K562 (cell line): ENCODE results near the gene FAM83D. TPM values are rescaled to one million over a fixed set of nuclear protein-coding genes. Genes with fewer than 3 reads are reported as not detected.

Experiments used
- E2F3 ChIP-seq: fragments of 250-450 bp; sonication (Bioruptor Pico); IDR thresholded peaks from 2 replicates; pipeline ENCODE4 v1.4.0; 2020; ENCODE audit warnings: mild to moderate bottlenecking
- EGR1 ChIP-seq: fragments of 450-650 bp; conservative IDR thresholded peaks from 2 replicates; pipeline ENCODE4 v1.6.1; 2017; ENCODE audit warnings: mild to moderate bottlenecking
- ETS1 ChIP-seq: conservative IDR thresholded peaks from 2 replicates; pipeline ENCODE4 v1.6.1; 2011; ENCODE audit warnings: low read depth, mild to moderate bottlenecking, low read length; ENCODE audit not compliant: control insufficient read depth
- ETS2 ChIP-seq: IDR thresholded peaks from 2 replicates; pipeline ENCODE4 v1.6.1; 2016; ENCODE audit warnings: borderline replicate concordance, missing genetic modification characterization, mild to moderate bottlenecking, moderate library complexity, missing compliant biosample characterization; ENCODE audit not compliant: poor library complexity, severe bottlenecking
- GTF2B ChIP-seq: IDR thresholded peaks from 2 replicates; pipeline ENCODE4 v1.6.1; 2011; ENCODE audit not compliant: insufficient read length; ENCODE audit errors: extremely low read depth
- GTF2E2 ChIP-seq: fragments of 200-800 bp; sonication (Bioruptor generic); IDR thresholded peaks from 2 replicates; pipeline ENCODE4 v1.6.1; 2016; ENCODE audit warnings: missing genetic modification characterization, missing compliant biosample characterization
- MYBL2 ChIP-seq, 2 experiments: fragments of 450-650 bp in 1 of 2; sonication (generic) in 1 of 2; formaldehyde crosslinking in 1 of 2; IDR thresholded peaks; 2 replicates each; pipeline versions ENCODE4 v1.6.1 to v1.8.1; 2017 to 2022; ENCODE audit warnings: borderline replicate concordance in 1 of 2, inconsistent platforms in 1 of 2, low read depth in 1 of 2, mild to moderate bottlenecking in 1 of 2, missing genetic modification reagents in 1 of 2, moderate library complexity in 1 of 2
- PPARD ChIP-seq: fragments of 250-450 bp; sonication (Bioruptor Pico); IDR thresholded peaks from 2 replicates; pipeline ENCODE4 v1.8.0; 2022; ENCODE audit warnings: inconsistent platforms, mild to moderate bottlenecking, moderate library complexity
- RBM22 ChIP-seq: fragments of 200-400 bp; formaldehyde crosslinking; IDR thresholded peaks from 2 replicates; pipeline ENCODE4 v1.6.1; 2018; ENCODE audit warnings: low read length, low read depth; ENCODE audit not compliant: poor library complexity, severe bottlenecking
- SNIP1 ChIP-seq: fragments of 450-650 bp; IDR thresholded peaks from 2 replicates; pipeline ENCODE4 v1.7.1; 2017; ENCODE audit warnings: low read depth, mild to moderate bottlenecking
- SREBF2 ChIP-seq: sonication (generic); formaldehyde crosslinking; IDR thresholded peaks from 2 replicates; pipeline ENCODE4 v1.4.0; 2020; ENCODE audit warnings: mild to moderate bottlenecking, missing genetic modification reagents
- TAF1 ChIP-seq: IDR thresholded peaks from 2 replicates; pipeline ENCODE4 v1.6.1; 2011; ENCODE audit warnings: mild to moderate bottlenecking, low read length, moderate library complexity; ENCODE audit not compliant: insufficient read depth, control insufficient read depth, severe bottlenecking; ENCODE audit errors: extremely low read depth
- ZNF143 ChIP-seq: sonication (generic); formaldehyde crosslinking; IDR thresholded peaks from 2 replicates; pipeline ENCODE4 v1.9.0; 2022; ENCODE audit warnings: mild to moderate bottlenecking, missing genetic modification reagents
- ZNF239 ChIP-seq: fragments of 250-450 bp; sonication (Bioruptor Pico); IDR thresholded peaks from 2 replicates; pipeline ENCODE4 v1.4.0; 2020; ENCODE audit warnings: mild to moderate bottlenecking
- ZNF551 ChIP-seq: fragments of 250-450 bp; sonication (Bioruptor Pico); IDR thresholded peaks from 2 replicates; pipeline ENCODE4 v1.5.0; 2021; ENCODE audit warnings: mild to moderate bottlenecking, moderate library complexity
- ZNF644 ChIP-seq: fragments of 200-800 bp; sonication (Bioruptor generic); IDR thresholded peaks from 2 replicates; pipeline ENCODE4 v1.6.1; 2016; ENCODE audit warnings: low read depth, missing genetic modification characterization, missing compliant biosample characterization
- ZNF696 ChIP-seq: fragments of 250-450 bp; sonication (Bioruptor Pico); conservative IDR thresholded peaks from 2 replicates; pipeline ENCODE4 v1.4.0; 2020; ENCODE audit warnings: mild to moderate bottlenecking, moderate library complexity
- ZNF76 ChIP-seq: fragments of 250-450 bp; sonication (Bioruptor Pico); IDR thresholded peaks from 2 replicates; pipeline ENCODE4 v1.4.0; 2020; ENCODE audit warnings: mild to moderate bottlenecking, moderate library complexity, borderline replicate concordance
- polyA plus RNA-seq, 8 experiments: library from polyadenylated mRNA; depleted of rRNA in 4 of 8; stranded (reverse) in 5 of 8; unstranded in 3 of 8; fragments of >200 nt; fragmentation: Nextera tagmentation in 2 of 8; fragmentation: Illumina TruSeq in 1 of 8; extraction: Ambion mirVana in 2 of 8; extraction: Trizol in 1 of 8; gene quantifications; 2 replicates each; pipeline versions ENCODE4 v1.2.1 to v1.2.3, GENCODE V29; 2011 to 2014; ENCODE audit warnings: inconsistent platforms in 1 of 8, missing spikeins in 1 of 8
- total RNA-seq, 7 experiments: library from RNA; depleted of rRNA in 6 of 7; stranded (reverse); fragments of >200 nt in 6 of 7; fragmentation: Illumina TruSeq in 2 of 7; extraction: Trizol in 2 of 7; gene quantifications; 2 replicates each; pipeline versions ENCODE4 v1.2.1 to v1.2.3, GENCODE V29; 2011 to 2021; ENCODE audit warnings: low replicate concordance in 1 of 7
- TF ChIP-seq, protein P1 (sequence below): sonication (generic); formaldehyde crosslinking; IDR thresholded peaks from 2 replicates; pipeline ENCODE4 v1.8.1; 2023; ENCODE audit warnings: missing genetic modification reagents, mild to moderate bottlenecking, borderline replicate concordance
- TF ChIP-seq, protein P2 (sequence below): fragments of 250-450 bp; sonication (Bioruptor Pico); IDR thresholded peaks from 2 replicates; pipeline ENCODE4 v1.8.0; 2021; ENCODE audit warnings: moderate library complexity, mild to moderate bottlenecking, inconsistent platforms

Gene FAM83D
- total and polyA plus RNA-seq, 9 of the 15 experiments (the other 6 are each of a cell fraction or from before 2014, with no cell fraction given): 8.2 to 66.1 (median 43.5) TPM

- TF ChIP-seq, protein P1, sequence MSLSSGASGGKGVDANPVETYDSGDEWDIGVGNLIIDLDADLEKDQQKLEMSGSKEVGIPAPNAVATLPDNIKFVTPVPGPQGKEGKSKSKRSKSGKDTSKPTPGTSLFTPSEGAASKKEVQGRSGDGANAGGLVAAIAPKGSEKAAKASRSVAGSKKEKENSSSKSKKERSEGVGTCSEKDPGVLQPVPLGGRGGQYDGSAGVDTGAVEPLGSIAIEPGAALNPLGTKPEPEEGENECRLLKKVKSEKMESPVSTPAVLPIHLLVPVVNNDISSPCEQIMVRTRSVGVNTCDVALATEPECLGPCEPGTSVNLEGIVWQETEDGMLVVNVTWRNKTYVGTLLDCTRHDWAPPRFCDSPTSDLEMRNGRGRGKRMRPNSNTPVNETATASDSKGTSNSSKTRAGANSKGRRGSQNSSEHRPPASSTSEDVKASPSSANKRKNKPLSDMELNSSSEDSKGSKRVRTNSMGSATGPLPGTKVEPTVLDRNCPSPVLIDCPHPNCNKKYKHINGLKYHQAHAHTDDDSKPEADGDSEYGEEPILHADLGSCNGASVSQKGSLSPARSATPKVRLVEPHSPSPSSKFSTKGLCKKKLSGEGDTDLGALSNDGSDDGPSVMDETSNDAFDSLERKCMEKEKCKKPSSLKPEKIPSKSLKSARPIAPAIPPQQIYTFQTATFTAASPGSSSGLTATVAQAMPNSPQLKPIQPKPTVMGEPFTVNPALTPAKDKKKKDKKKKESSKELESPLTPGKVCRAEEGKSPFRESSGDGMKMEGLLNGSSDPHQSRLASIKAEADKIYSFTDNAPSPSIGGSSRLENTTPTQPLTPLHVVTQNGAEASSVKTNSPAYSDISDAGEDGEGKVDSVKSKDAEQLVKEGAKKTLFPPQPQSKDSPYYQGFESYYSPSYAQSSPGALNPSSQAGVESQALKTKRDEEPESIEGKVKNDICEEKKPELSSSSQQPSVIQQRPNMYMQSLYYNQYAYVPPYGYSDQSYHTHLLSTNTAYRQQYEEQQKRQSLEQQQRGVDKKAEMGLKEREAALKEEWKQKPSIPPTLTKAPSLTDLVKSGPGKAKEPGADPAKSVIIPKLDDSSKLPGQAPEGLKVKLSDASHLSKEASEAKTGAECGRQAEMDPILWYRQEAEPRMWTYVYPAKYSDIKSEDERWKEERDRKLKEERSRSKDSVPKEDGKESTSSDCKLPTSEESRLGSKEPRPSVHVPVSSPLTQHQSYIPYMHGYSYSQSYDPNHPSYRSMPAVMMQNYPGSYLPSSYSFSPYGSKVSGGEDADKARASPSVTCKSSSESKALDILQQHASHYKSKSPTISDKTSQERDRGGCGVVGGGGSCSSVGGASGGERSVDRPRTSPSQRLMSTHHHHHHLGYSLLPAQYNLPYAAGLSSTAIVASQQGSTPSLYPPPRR (CRISPR knock-in tag): no peak
- TF ChIP-seq PPARD (CRISPR knock-in tag) (no peak), GTF2B (no peak), GTF2E2 (tag) (no peak; the same call in 1 of the 2 replicates), SREBF2 (CRISPR knock-in tag) (no peak), ZNF76 (no peak), RBM22 (no peak), EGR1 (peak; percentile 98), E2F3 (CRISPR knock-in tag) (peak; percentile 95), ZNF239 (no peak), TAF1 (peak; percentile 75), ETS2 (tag) (no peak), ETS1 (peak; percentile 64), ZNF143 (CRISPR knock-in tag) (no peak; the same call in 1 of the 2 replicates), ZNF551 (CRISPR knock-in tag) (no peak), ZNF696 (CRISPR knock-in tag) (no peak), SNIP1 (no peak), ZNF644 (tag) (no peak), MYBL2 (IDR thresholded peaks at IDR 0.05; ENCODE audit: low read depth) (no peak), MYBL2 (CRISPR knock-in tag; IDR thresholded peaks at IDR 0.05; ENCODE audit: borderline replicate concordance) (no peak)
- TF ChIP-seq, protein P2, sequence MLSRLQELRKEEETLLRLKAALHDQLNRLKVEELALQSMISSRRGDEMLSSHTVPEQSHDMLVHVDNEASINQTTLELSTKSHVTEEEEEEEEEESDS (CRISPR knock-in tag): no peak
Observed at GRCh38 chr20:38962044-38962927, 36.1 kb downstream of the FAM83D start, which contains the start of gene DHX35 (continued).
